ENCODE data around the gene ERAS.

GRCh38 chrX:48785186-48785539 is 41.1 kb upstream of the ERAS start:
- TF ChIP-seq CTCF (conservative IDR thresholded peaks at IDR 0.05; ENCODE audit: low read depth, low read length) (no peak), EZH2 (IDR thresholded peaks at IDR 0.05; ENCODE audit: borderline replicate concordance, low read depth, low read length, poor library complexity, severe bottlenecking) (no peak)

All from A673 (cell line).